GM19328 (cell line): ENCODE data around the gene TENM4.
"Not testable (repeated sequence)": the region's sequence is repeated elsewhere in the genome, so short reads cannot be mapped to it uniquely, and the experiment has no call there.

Experiments
- ATAC-seq: cut with Tn5 transposase; IDR thresholded peaks from one replicate; pipeline ENCODE4 v1.9.1; 2021; ENCODE audit warnings: mild to moderate bottlenecking, moderate library complexity; ENCODE audit not compliant: unreplicated experiment

The TENM4 gene

GRCh38 chr11:79221444-79222130 lies 219.2 kb downstream of the TENM4 start:
- ATAC-seq = no peak

DNA sequence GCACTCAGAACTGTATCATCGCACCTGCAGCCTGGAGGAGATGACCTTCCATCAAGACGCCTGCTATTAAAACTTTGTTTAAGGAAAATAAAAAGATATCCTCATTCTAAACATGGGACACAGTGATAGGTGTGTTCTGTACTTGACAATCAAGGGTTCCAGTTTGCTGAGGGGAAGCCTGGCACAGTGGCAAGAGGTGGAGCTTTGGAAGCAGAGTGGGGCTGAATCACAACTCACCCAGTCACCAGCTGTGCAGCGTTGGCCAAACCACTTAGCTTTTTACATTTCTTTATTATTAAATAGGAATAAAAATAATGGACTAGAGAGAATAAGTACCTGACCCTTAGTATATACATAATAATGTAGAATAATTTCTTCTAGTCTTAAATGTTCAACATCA lies 220.7 kb downstream of the TENM4 start:
- no peak for ATAC-seq

DNA sequence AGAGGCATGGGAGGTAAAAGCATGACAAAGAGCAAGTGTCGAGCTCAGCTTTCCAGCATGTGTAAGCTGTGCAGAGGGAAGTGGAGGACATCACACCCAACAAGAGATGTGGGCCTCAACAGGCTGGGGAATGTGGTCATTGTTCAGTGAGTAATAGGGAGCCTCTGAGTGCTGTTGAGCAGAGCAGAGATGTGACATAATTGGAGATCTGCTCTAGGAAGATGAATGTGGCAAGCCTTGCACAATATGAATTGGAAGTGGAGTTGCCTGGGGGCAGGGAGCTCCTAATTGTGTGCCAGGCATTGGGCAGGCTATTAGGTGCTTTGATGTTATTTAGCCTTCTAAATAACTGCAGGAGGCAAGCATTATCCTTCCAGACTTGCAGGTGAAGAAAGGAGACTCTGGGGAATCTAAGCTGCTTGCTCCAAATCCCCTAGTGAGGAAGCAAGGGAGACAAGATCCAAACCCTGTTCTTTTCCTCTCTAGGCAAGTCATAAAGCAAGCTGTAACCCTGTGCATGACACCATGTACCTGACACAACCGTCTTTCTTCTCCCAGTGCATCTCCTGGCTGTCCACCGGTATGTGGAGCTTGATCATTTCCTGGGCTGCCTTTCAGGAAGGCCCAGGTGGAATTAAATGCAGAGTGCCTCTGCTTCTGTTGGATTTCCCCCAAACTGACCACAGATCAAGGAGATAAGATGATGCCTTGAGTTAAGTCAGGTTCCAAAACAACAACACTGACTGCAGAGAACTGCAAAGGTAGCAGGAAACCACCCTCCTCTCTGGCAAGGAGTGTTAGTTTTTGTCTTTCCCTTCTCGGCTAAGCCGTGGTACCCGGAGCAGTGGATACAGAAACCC lies 221.4 kb downstream of the TENM4 start:
- ATAC-seq = no peak

GRCh38 chr11:79212741-79213190 lies 228.1 kb downstream of the TENM4 start:
- ATAC-seq = no peak

GRCh38 chr11:79209540-79210266 lies 231.1 kb downstream of the TENM4 start:
- no peak for ATAC-seq

GRCh38 chr11:79208126-79208525 lies 232.7 kb downstream of the TENM4 start:
- no peak for ATAC-seq

DNA sequence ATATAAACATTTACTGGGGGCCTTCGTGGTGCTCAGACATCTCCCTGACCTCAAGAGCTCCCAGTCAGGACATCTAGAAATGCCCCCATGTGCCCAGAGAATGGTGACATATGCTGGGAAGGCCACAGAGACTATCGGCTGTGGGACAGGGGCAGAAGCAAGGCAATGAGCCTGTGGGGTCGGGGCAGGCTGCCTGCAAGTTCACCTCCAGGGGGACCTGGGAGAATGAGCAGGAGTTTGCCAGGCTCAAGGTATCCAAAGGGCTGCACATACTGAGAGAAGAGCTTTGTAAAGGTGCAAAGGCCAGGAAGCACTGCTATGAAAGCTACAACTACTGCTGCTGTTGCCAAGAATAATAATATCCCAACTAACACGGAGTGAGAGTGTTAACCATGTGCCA lies 233.9 kb downstream of the TENM4 start:
- ATAC-seq = no peak

DNA sequence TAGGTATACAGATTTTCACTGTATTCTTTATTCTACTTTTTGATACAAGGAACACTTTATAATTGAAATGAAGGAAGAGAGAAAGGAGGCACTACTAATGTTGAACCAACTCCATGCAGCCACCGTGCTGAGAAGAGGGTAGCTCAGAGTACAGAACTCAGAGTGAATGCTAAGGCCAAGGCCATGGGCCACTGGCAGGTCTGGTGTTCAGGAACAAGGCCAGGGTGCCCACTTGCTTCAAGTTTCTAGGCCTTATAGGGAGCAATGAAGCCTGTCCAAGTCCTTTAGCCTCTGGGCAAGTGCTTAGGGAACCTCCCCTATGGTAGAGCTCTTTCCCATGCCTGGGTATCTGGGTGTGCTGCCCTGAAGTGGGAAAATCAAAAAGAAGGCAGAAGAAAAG lies 235.0 kb downstream of the TENM4 start:
- no peak for ATAC-seq

DNA sequence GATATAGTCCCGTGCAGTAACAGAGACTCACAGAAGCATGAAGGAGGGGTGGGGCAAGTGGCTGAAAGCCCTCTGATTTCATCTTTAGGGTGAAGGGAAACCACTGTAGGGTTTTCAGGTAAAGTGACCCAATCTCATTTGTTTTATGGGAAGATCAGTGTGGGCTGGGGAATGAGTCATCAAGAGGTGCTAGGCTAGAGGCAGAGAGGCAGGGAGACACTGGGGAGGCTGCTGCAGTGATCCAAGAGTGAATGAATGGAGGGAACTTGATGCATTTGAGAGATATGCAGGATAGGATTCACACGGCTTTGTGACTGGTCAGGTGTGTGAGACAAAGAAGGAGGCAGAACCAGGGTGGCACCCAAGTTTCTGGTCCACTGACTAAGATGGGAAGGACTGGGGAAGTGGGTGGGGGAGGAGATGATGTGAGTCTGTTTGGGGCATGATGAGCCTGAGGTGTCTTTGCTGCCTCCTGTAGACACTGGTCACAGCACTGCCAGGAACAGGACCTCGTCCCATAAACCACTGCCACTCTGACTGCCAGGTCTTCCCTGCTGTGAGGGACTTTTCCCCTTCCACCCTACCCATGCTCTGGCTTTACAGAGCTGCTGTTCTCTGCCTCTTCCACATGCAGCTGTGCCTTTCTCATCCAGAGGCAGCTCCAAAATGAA lies 239.0 kb downstream of the TENM4 start:
- no peak for ATAC-seq

GRCh38 chr11:79200398-79201070 lies 240.3 kb downstream of the TENM4 start:
- ATAC-seq = no peak

DNA sequence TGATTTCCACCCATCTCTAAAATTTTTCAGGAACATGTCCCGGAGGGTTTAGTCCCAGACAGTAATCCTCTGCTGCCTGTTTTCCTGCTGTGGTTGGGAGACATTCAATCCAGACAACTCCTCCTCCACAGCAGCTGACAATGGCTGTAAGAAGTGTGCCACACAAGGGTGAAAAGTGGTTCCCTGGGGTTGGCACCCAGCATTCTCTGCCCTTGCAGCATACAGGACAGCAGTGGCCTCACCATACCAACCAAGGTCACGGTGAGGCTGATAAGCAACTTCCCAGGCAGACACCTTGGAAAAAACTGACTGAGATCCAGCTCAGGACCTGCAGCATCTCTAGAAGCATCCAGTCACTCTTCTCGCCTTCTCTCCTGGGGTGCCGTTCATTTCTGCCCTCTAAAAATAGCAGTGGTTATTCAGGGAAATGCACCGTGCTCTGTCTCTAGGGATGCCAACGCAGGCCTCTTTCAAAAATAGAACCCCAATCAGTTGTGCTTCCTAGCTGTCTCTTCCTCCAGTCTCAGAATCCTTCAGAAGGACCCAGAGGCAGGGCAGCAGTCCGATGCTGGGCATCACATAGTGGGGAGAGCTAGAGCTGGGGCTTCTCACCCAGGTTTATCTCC lies 241.0 kb downstream of the TENM4 start:
- no peak for ATAC-seq

- ATAC-seq = no peak
Measured at GRCh38 chr11:79198898-79199250, 242.0 kb downstream of the TENM4 start.

- no peak for ATAC-seq
Measured at GRCh38 chr11:79198203-79198897, 242.5 kb downstream of the TENM4 start.

DNA sequence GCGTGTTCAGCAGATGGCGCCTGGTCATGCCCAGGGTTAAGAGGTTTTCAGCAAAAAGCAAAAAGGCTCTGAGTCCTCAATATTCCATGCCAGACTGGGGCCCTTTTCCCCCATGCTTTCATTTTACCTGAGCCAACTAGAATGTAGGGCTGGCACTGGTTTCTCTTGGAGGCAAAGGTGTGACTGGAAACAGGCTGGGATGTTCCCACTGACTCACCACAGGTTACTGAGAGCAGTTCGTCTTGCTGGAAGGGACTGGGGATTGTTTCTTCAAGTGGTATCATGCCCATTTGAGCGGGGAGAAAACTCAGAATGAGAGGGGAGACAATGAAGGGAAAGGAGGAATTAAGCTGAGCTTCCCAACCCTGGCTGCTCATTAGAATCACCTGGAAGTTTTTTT lies 243.9 kb downstream of the TENM4 start:
- ATAC-seq = no peak

GRCh38 chr11:79195209-79195608 lies 245.6 kb downstream of the TENM4 start:
- ATAC-seq = no peak

DNA sequence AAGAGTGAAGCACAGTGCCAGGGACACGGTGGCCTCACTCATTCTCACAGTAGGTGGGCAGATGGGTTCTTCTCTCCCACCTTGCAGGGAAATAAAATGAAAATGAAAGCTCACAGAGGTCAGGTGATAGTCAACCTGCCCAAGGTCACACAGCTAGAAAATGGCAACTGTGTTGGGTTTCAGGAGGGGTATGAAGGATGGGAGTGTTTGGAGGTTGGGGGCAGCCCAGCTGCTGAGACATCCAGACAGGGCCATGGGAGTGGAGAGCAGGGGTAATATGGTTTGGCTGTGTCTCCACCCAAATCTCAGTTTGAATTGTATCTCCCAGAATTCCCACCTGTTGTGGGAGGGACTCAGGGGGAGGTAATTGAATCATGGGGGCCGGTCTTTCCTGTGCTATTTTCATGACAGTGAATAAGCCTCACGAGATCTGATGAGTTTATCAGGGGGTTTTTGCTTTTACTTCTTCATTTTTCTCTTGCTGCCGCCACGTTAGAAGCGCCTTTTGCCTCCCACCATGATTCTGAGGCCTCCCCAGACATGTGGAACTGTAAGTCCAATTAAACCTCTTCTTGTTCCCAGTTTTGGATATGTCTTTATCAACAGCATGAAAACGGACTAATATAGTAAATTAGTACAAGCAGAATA lies 247.0 kb downstream of the TENM4 start:
- ATAC-seq = no peak

DNA sequence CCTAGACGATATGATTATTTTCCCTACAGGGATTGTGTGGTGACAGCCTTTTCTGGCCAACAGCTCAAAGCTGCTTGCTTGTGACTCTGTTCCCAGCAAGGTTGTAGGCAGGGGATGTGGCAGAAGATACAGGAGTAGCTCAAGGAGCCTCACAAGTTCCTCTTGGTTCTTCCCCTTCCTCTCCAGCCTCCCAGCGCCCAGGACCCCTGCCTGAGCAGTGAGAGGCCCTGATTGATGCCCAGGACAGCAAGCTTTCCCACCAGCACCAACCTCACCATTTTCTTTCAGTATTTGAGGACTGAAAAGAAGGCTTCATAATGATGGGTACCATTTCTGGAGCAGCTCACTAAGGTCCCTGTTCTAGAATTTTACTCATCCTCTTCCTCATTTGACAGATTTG lies 248.0 kb downstream of the TENM4 start:
- no peak for ATAC-seq

- not testable (repeated sequence) for ATAC-seq
Measured at GRCh38 chr11:79191716-79192115, 249.1 kb downstream of the TENM4 start.

GRCh38 chr11:79190553-79190952 lies 250.3 kb downstream of the TENM4 start:
- ATAC-seq = not testable (repeated sequence)
